HepG2 (cell line): ENCODE results near the gene CFAP221. TPM values are rescaled to one million over a fixed set of nuclear protein-coding genes. Genes with fewer than 3 reads are reported as not detected.

Experiments used
- BORCS8-MEF2B ChIP-seq: sonication (generic); formaldehyde crosslinking; IDR thresholded peaks from 2 replicates; pipeline ENCODE4 v1.8.0; 2022; ENCODE audit warnings: mild to moderate bottlenecking, missing genetic modification reagents
- DPF2 ChIP-seq: sonication (generic); formaldehyde crosslinking; IDR thresholded peaks from 2 replicates; pipeline ENCODE4 v1.4.0; 2020; ENCODE audit warnings: mild to moderate bottlenecking, low read depth, missing genetic modification reagents, borderline replicate concordance
- ELF1 ChIP-seq: sonication (generic); formaldehyde crosslinking; IDR thresholded peaks from 2 replicates; pipeline ENCODE4 v1.4.0; 2020; ENCODE audit warnings: missing genetic modification reagents
- HHEX ChIP-seq: IDR thresholded peaks from 2 replicates; pipeline ENCODE4 v1.6.1; 2016; ENCODE audit warnings: control low read depth
- IRX3 ChIP-seq: sonication (generic); formaldehyde crosslinking; IDR thresholded peaks from 2 replicates; pipeline ENCODE4 v1.8.1; 2023; ENCODE audit warnings: mild to moderate bottlenecking, low read depth, missing genetic modification reagents, borderline replicate concordance
- KMT2B ChIP-seq: IDR thresholded peaks from 2 replicates; pipeline ENCODE4 v1.6.1; 2016; ENCODE audit warnings: missing genetic modification reagents, missing compliant biosample characterization
- MXI1 ChIP-seq: IDR thresholded peaks from 3 replicates; pipeline ENCODE4 v1.6.1; 2012; ENCODE audit warnings: low read depth, low read length, inconsistent platforms, borderline replicate concordance
- NFRKB ChIP-seq: fragments of 450-650 bp; IDR thresholded peaks from 2 replicates; pipeline ENCODE4 v1.6.1; 2017
- NR2F1 ChIP-seq, 2 experiments: fragments of 450-650 bp in 1 of 2; formaldehyde crosslinking in 1 of 2; IDR thresholded peaks; 2 replicates each; pipeline versions ENCODE4 v1.5.0 to v1.6.1; 2016 to 2020; ENCODE audit warnings: mild to moderate bottlenecking in 1 of 2, missing compliant biosample characterization in 1 of 2, missing genetic modification reagents in 1 of 2, moderate library complexity in 1 of 2
- ZFP37 ChIP-seq: sonication (generic); formaldehyde crosslinking; IDR thresholded peaks from 2 replicates; pipeline ENCODE4 v1.4.0; 2020; ENCODE audit warnings: missing genetic modification reagents, borderline replicate concordance
- ZMAT3 ChIP-seq: sonication (generic); formaldehyde crosslinking; conservative IDR thresholded peaks from 2 replicates; pipeline ENCODE4 v1.7.0; 2021; ENCODE audit warnings: missing genetic modification reagents
- ZNF354B ChIP-seq: sonication (generic); formaldehyde crosslinking; IDR thresholded peaks from 2 replicates; pipeline ENCODE4 v1.8.0; 2022; ENCODE audit warnings: mild to moderate bottlenecking, missing genetic modification reagents
- ZNF883 ChIP-seq: sonication (generic); formaldehyde crosslinking; IDR thresholded peaks from 2 replicates; pipeline ENCODE4 v1.5.1; 2020; ENCODE audit warnings: mild to moderate bottlenecking, missing genetic modification reagents; ENCODE audit errors: not compliant biosample characterization
- polyA plus RNA-seq, 8 experiments: library from polyadenylated mRNA; depleted of rRNA in 3 of 8; stranded (reverse) in 7 of 8; unstranded in 1 of 8; fragments of >200 nt; fragmentation: Illumina TruSeq in 4 of 8; extraction: Trizol in 4 of 8; gene quantifications; 2 replicates each; pipeline versions ENCODE4 v1.2.1 to v1.2.3, GENCODE V29; 2011 to 2016; ENCODE audit warnings: low read depth in 4 of 8, missing spikeins in 1 of 8, mixed read lengths in 1 of 8; ENCODE audit not compliant: insufficient read depth in 1 of 8
- total RNA-seq, 5 experiments: library from RNA; depleted of rRNA; stranded (reverse); fragments of >200 nt; fragmentation: Illumina TruSeq; extraction: Trizol; gene quantifications; 2 replicates each; pipeline ENCODE4 v1.2.3, GENCODE V29; 2016; ENCODE audit warnings: low read depth in 1 of 5
- TF ChIP-seq, protein P1 (sequence below): sonication (generic); formaldehyde crosslinking; IDR thresholded peaks from 2 replicates; pipeline ENCODE4 v1.4.0; 2020; ENCODE audit warnings: missing genetic modification reagents
- TF ChIP-seq, protein P2 (sequence below): sonication (generic); formaldehyde crosslinking; IDR thresholded peaks from 2 replicates; pipeline ENCODE4 v1.5.0; 2020; ENCODE audit warnings: mild to moderate bottlenecking, missing genetic modification reagents, borderline replicate concordance
- TF ChIP-seq, protein P3 (sequence below): sonication (generic); formaldehyde crosslinking; IDR thresholded peaks from 2 replicates; pipeline ENCODE4 v1.5.0; 2020; ENCODE audit warnings: missing genetic modification reagents
- TF ChIP-seq, protein P4 (sequence below): sonication (generic); formaldehyde crosslinking; IDR thresholded peaks from 2 replicates; pipeline ENCODE4 v1.8.0; 2022; ENCODE audit warnings: missing genetic modification reagents, mild to moderate bottlenecking, borderline replicate concordance
- TF ChIP-seq, protein P5 (sequence below): sonication (generic); formaldehyde crosslinking; IDR thresholded peaks from 2 replicates; pipeline ENCODE4 v1.8.0; 2022; ENCODE audit warnings: mild to moderate bottlenecking, missing genetic modification reagents

The CFAP221 gene
- total and polyA plus RNA-seq, 2 of the 13 experiments (the other 11 are each of a cell fraction or from before 2014, with no cell fraction given) = not detected

DNA sequence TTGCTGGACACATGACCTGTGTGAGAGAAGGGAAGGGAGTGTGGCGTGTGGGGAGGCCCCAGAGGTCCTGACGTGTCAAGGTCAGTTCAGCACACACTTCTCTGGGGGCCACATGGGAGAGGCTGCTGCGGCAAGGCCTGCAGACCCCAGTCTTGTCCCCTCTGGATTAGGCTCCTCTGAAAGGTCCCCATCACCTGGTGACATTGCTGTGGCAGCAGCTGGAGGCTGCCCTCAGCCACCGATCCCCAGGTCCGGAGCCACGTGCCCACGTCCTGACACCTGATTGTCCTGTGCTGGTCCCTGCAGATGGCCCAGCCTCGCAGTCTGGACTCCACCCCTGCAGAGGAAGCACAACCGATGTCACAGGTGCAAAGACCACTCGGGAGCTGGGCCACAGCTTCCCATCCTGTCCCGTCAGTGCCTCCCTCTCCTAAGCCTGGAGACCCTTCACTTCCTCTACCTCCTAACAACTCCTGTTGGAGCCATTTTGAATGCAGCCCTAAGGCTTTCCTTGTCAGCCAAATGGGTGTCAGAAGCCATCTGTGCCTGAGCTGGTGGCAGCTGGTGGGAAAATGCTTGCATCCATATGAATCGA, 147.5 kb downstream of the CFAP221 start (continued):
- TF ChIP-seq KMT2B (CRISPR knock-in tag) = no peak
- TF ChIP-seq NFRKB = no peak
- TF ChIP-seq, protein P1, sequence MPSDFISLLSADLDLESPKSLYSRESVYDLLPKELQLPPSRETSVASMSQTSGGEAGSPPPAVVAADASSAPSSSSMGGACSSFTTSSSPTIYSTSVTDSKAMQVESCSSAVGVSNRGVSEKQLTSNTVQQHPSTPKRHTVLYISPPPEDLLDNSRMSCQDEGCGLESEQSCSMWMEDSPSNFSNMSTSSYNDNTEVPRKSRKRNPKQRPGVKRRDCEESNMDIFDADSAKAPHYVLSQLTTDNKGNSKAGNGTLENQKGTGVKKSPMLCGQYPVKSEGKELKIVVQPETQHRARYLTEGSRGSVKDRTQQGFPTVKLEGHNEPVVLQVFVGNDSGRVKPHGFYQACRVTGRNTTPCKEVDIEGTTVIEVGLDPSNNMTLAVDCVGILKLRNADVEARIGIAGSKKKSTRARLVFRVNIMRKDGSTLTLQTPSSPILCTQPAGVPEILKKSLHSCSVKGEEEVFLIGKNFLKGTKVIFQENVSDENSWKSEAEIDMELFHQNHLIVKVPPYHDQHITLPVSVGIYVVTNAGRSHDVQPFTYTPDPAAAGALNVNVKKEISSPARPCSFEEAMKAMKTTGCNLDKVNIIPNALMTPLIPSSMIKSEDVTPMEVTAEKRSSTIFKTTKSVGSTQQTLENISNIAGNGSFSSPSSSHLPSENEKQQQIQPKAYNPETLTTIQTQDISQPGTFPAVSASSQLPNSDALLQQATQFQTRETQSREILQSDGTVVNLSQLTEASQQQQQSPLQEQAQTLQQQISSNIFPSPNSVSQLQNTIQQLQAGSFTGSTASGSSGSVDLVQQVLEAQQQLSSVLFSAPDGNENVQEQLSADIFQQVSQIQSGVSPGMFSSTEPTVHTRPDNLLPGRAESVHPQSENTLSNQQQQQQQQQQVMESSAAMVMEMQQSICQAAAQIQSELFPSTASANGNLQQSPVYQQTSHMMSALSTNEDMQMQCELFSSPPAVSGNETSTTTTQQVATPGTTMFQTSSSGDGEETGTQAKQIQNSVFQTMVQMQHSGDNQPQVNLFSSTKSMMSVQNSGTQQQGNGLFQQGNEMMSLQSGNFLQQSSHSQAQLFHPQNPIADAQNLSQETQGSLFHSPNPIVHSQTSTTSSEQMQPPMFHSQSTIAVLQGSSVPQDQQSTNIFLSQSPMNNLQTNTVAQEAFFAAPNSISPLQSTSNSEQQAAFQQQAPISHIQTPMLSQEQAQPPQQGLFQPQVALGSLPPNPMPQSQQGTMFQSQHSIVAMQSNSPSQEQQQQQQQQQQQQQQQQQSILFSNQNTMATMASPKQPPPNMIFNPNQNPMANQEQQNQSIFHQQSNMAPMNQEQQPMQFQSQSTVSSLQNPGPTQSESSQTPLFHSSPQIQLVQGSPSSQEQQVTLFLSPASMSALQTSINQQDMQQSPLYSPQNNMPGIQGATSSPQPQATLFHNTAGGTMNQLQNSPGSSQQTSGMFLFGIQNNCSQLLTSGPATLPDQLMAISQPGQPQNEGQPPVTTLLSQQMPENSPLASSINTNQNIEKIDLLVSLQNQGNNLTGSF (CRISPR knock-in tag) = peak; percentile 58; the same call in 1 of the 2 replicates
- TF ChIP-seq ZMAT3 (CRISPR knock-in tag) = 0 out of 2 replicates have a peak, but pooled peaks have one; percentile 59
- no peak for TF ChIP-seq BORCS8-MEF2B (CRISPR knock-in tag)
- TF ChIP-seq HHEX (CRISPR knock-in tag) = no peak
- no peak for TF ChIP-seq IRX3
- TF ChIP-seq, protein P2, sequence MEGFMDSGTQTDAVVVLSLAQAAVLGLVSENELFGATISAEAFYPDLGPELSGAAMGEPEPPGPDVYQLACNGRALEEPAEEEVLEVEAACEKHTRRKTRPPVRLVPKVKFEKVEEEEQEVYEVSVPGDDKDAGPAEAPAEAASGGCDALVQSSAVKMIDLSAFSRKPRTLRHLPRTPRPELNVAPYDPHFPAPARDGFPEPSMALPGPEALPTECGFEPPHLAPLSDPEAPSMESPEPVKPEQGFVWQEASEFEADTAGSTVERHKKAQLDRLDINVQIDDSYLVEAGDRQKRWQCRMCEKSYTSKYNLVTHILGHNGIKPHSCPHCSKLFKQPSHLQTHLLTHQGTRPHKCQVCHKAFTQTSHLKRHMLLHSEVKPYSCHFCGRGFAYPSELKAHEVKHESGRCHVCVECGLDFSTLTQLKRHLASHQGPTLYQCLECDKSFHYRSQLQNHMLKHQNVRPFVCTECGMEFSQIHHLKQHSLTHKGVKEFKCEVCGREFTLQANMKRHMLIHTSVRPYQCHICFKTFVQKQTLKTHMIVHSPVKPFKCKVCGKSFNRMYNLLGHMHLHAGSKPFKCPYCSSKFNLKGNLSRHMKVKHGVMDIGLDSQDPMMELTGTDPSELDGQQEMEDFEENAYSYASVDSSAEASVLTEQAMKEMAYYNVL (CRISPR knock-in tag) = no peak
- TF ChIP-seq ZFP37 (CRISPR knock-in tag) = 0 out of 2 replicates have a peak, but pooled peaks have one; percentile 87
- TF ChIP-seq, protein P3, sequence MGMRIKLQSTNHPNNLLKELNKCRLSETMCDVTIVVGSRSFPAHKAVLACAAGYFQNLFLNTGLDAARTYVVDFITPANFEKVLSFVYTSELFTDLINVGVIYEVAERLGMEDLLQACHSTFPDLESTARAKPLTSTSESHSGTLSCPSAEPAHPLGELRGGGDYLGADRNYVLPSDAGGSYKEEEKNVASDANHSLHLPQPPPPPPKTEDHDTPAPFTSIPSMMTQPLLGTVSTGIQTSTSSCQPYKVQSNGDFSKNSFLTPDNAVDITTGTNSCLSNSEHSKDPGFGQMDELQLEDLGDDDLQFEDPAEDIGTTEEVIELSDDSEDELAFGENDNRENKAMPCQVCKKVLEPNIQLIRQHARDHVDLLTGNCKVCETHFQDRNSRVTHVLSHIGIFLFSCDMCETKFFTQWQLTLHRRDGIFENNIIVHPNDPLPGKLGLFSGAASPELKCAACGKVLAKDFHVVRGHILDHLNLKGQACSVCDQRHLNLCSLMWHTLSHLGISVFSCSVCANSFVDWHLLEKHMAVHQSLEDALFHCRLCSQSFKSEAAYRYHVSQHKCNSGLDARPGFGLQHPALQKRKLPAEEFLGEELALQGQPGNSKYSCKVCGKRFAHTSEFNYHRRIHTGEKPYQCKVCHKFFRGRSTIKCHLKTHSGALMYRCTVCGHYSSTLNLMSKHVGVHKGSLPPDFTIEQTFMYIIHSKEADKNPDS = no peak
- TF ChIP-seq ZNF354B (CRISPR knock-in tag) = no peak
- peak in 1 of 2 experiments; percentile 26; a peak in 1 of 4 replicates for TF ChIP-seq NR2F1 (CRISPR knock-in tag; IDR thresholded peaks at IDR 0.05)
- TF ChIP-seq, protein P4, sequence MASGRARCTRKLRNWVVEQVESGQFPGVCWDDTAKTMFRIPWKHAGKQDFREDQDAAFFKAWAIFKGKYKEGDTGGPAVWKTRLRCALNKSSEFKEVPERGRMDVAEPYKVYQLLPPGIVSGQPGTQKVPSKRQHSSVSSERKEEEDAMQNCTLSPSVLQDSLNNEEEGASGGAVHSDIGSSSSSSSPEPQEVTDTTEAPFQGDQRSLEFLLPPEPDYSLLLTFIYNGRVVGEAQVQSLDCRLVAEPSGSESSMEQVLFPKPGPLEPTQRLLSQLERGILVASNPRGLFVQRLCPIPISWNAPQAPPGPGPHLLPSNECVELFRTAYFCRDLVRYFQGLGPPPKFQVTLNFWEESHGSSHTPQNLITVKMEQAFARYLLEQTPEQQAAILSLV (CRISPR knock-in tag) = no peak
- TF ChIP-seq, protein P5, sequence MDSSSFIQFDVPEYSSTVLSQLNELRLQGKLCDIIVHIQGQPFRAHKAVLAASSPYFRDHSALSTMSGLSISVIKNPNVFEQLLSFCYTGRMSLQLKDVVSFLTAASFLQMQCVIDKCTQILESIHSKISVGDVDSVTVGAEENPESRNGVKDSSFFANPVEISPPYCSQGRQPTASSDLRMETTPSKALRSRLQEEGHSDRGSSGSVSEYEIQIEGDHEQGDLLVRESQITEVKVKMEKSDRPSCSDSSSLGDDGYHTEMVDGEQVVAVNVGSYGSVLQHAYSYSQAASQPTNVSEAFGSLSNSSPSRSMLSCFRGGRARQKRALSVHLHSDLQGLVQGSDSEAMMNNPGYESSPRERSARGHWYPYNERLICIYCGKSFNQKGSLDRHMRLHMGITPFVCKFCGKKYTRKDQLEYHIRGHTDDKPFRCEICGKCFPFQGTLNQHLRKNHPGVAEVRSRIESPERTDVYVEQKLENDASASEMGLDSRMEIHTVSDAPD = no peak
- no peak for TF ChIP-seq MXI1
- TF ChIP-seq DPF2 (CRISPR knock-in tag) = no peak
- TF ChIP-seq ELF1 (CRISPR knock-in tag) = no peak
- no peak for TF ChIP-seq ZNF883
